Activated T-cell treated with anti-CD3 and anti-CD28 coated beads, Interleukin-2, amount 50 U/mL, for 48 hours (primary cell): ENCODE measurements around the gene ZNF679.
A peak's percentile ranks its signal among the peaks of the same experiment; 100 is the strongest.
"Not testable (repeated sequence)": the region's sequence is repeated elsewhere in the genome, so short reads cannot be mapped to it uniquely, and the experiment has no call there.

ENCODE experiments used
- DNase-seq, 2 experiments: peaks; one replicate each; pipeline ENCODE4 v3.0.0-alpha.2; 2020

Gene ZNF679

GRCh38 chr7:64312826-64313225 lies 84.6 kb downstream of the ZNF679 start:
- DNase-seq, result no peak

- DNase-seq, result peak; percentile 86 to 88
Measured at GRCh38 chr7:64313740-64314491, 85.6 kb downstream of the ZNF679 start, which contains the start of gene ZNF736. ZNF736 (plus strand) TSS chr7:64313961; CDS start chr7:64314151, 190 bp downstream.

GRCh38 chr7:64314566-64314965 lies 86.3 kb downstream of the ZNF679 start:
- no peak for DNase-seq

GRCh38 chr7:64316031-64316742 lies 87.9 kb downstream of the ZNF679 start:
- DNase-seq, result not testable (repeated sequence)
